DND-41 (cell line): ENCODE measurements around the gene PPP1R1C.

Experiments
- ATAC-seq: fragments of 200-7000 bp; cut with Tn5 transposase; 3 replicates; pipeline ENCODE4 v1.9.1; 2021; ENCODE audit warnings: low read depth; ENCODE audit not compliant: insufficient read depth
- DNase-seq: peaks from one replicate; pipeline ENCODE4 v3.0.0-alpha.2; 2020
- H2AFZ ChIP-seq: 2 replicates; pipeline ENCODE4 v1.6.0; 2012; ENCODE audit warnings: low read depth, low read length
- H3K27ac ChIP-seq: 2 replicates; pipeline ENCODE4 v1.5.1; 2012; ENCODE audit warnings: low read length, inconsistent platforms
- H3K27me3 ChIP-seq: fragments of 200-600 bp; sonication (generic); 2 replicates; pipeline ENCODE4 v1.6.0; 2012; ENCODE audit warnings: low read length, mild to moderate bottlenecking, inconsistent platforms; ENCODE audit not compliant: insufficient read depth, poor library complexity
- H3K36me3 ChIP-seq: 2 replicates; pipeline ENCODE4 v1.5.1; 2012; ENCODE audit warnings: low read length, inconsistent platforms; ENCODE audit not compliant: insufficient read depth
- H3K4me1 ChIP-seq: 2 replicates; pipeline ENCODE4 v1.5.1; 2012; ENCODE audit warnings: mild to moderate bottlenecking, low read length; ENCODE audit not compliant: insufficient read depth
- H3K4me2 ChIP-seq: 2 replicates; pipeline ENCODE4 v1.6.0; 2012; ENCODE audit warnings: mild to moderate bottlenecking, moderate library complexity, low read length, inconsistent platforms; ENCODE audit not compliant: insufficient read depth
- H3K4me3 ChIP-seq, 2 experiments: fragments of 200-600 bp in 1 of 2; shearing (Covaris generic) in 1 of 2; 2 replicates each; pipeline ENCODE4 v1.5.1; 2012 to 2016; ENCODE audit warnings: inconsistent platforms in 2 of 2, low read length in 2 of 2, mild to moderate bottlenecking in 2 of 2, low read depth in 1 of 2, moderate library complexity in 1 of 2
- H3K79me2 ChIP-seq: 2 replicates; pipeline ENCODE4 v1.6.0; 2012; ENCODE audit warnings: low read length, inconsistent platforms; ENCODE audit not compliant: insufficient read depth
- H3K9ac ChIP-seq: 2 replicates; pipeline ENCODE4 v1.6.0; 2012; ENCODE audit warnings: low read depth, mild to moderate bottlenecking, inconsistent platforms, low read length, moderate library complexity
- H3K9me3 ChIP-seq: 2 replicates; pipeline ENCODE4 v1.5.1; 2012; ENCODE audit warnings: low read length, moderate library complexity, mild to moderate bottlenecking, inconsistent platforms; ENCODE audit not compliant: insufficient read depth, severe bottlenecking
- H4K20me1 ChIP-seq: 2 replicates; pipeline ENCODE4 v1.6.0; 2012; ENCODE audit warnings: low read length; ENCODE audit not compliant: insufficient read depth
- EZH2 ChIP-seq: IDR thresholded peaks from 3 replicates; pipeline ENCODE4 v1.6.1; 2012; ENCODE audit warnings: borderline replicate concordance, low read depth, mild to moderate bottlenecking, moderate library complexity, low read length, inconsistent platforms; ENCODE audit not compliant: severe bottlenecking
- TF ChIP-seq, protein P1 (sequence below): IDR thresholded peaks from 2 replicates; pipeline ENCODE4 v1.5.1; 2012; ENCODE audit warnings: borderline replicate concordance, low read length, moderate library complexity, mild to moderate bottlenecking; ENCODE audit not compliant: poor library complexity, severe bottlenecking; ENCODE audit errors: extremely low read depth

The PPP1R1C gene

DNA sequence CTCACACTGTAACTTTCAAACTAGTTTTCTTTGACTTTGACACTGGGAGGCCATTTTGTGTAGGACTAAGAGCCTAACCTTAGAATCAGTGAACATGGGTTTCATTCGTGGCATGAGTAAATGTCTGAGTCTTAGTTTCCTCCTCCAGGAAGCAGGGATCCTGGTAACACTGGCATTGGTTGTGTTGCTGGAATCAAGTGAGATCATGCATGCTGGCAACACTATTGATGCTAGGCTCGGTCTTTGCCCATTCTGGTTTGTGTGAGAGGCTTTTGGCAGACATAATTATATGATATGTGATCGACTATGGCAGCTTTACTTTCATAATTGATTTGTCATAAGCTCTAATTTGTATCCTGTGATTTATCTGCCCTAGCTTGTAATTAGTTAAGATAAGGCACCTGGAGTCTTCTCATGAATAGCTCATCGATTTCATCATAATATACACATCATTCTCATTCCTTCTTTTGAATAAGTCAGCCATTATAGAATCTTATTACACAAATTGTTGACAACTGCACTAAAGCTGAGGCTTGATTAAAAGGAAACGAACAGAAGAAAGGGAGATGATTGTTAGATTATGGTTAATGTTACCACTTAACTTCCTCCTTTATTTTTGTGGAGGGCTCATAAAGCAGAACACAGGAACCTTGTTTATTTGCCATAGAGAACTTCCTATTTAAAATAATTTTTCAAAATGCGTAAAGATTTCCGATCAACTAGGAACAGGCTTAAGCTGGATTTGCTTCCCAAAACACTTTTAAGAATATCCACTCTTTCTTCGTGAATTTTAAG lies 12.6 kb downstream of the PPP1R1C start:
- Histone ChIP-seq H3K4me3 (no peak overlapping the region), H3K9me3 (no peaks in the 10 kb centered on the region), H2AFZ (no peak overlapping the region), H3K27me3 (no peaks in the 10 kb centered on the region), H3K4me2 (no peak overlapping the region), H3K79me2 (no peaks in the 10 kb centered on the region), H3K27ac (no peak overlapping the region), H4K20me1 (no peaks in the 10 kb centered on the region), H3K36me3 (no peaks in the 10 kb centered on the region), H3K9ac (no peak overlapping the region), H3K4me1 (0 out of 2 replicates have a peak, but pooled peaks cover 5% of the 10 kb centered on the region)
- TF ChIP-seq, protein P1, sequence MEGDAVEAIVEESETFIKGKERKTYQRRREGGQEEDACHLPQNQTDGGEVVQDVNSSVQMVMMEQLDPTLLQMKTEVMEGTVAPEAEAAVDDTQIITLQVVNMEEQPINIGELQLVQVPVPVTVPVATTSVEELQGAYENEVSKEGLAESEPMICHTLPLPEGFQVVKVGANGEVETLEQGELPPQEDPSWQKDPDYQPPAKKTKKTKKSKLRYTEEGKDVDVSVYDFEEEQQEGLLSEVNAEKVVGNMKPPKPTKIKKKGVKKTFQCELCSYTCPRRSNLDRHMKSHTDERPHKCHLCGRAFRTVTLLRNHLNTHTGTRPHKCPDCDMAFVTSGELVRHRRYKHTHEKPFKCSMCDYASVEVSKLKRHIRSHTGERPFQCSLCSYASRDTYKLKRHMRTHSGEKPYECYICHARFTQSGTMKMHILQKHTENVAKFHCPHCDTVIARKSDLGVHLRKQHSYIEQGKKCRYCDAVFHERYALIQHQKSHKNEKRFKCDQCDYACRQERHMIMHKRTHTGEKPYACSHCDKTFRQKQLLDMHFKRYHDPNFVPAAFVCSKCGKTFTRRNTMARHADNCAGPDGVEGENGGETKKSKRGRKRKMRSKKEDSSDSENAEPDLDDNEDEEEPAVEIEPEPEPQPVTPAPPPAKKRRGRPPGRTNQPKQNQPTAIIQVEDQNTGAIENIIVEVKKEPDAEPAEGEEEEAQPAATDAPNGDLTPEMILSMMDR, result no peak
- TF ChIP-seq EZH2, result no peak
- ATAC-seq, result no peak
- no peak for DNase-seq

DNA sequence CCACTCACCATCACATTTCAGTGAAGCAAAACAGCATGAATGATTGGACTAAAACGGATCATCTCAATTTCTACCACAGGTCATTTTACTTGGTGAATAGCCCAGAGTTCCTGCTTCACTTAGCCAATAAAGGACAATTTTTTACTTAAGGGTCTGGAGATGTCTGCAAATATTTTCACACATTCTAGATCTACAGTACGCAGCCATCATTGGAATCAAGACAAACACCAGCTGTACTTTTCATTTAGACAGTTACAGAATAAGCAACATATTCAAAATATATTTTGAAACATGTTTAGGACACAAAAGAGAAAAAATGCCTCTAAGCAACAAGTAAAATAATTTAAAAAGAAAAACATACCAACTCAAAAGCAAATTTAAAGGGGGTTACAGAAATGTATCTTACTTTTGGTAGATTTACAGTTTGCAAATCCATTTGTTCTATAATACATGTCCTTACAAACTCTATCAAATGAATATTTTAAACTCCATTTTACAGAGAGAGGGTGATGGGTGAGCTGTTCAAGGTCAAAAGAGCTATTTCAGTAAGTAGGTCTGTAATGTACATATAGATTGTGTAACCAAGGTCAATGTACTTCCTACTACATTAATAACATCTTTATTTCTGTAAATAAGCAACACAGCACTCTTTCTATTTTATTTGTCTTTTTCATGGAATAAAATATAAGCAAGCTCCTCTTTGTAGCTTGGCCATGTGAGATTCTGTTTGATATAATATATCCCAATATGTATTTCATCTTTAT lies 13.4 kb downstream of the PPP1R1C start:
- no peaks in the 10 kb centered on the region for H3K36me3 ChIP-seq
- H3K4me2 ChIP-seq, result no peak overlapping the region
- no peaks in the 10 kb centered on the region for H3K27me3 ChIP-seq
- no peaks in the 10 kb centered on the region for H4K20me1 ChIP-seq
- TF ChIP-seq, protein P1, result no peak
- TF ChIP-seq EZH2, result no peak
- no peak overlapping the region for H3K9ac ChIP-seq
- no peaks in the 10 kb centered on the region for H3K79me2 ChIP-seq
- no peaks in the 10 kb centered on the region for H3K9me3 ChIP-seq
- no peak overlapping the region for H3K4me3 ChIP-seq
- no peak overlapping the region for H2AFZ ChIP-seq
- no peak overlapping the region for H3K27ac ChIP-seq
- DNase-seq (no peak), ATAC-seq (no peak)
- H3K4me1 ChIP-seq, result 0 out of 2 replicates have a peak, but pooled peaks cover 5% of the 10 kb centered on the region

DNA sequence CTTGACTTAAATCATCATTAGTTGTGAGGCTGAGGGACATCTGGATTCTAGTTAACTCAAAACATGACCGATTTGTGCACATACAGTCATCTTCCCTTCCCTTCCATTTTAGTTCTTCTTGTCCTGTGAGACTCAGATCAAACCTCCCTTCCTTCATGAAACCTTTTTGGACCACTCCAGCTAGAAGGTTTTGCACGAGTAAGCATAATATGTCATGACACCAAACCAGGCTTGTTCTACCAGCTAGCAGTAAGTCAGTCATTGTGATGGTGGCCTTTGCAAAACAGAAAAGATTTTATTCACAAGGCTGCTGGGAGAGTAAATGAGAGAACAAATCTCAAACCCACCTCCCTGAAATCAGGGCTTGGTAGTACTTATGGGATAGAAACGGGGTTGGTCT lies 14.3 kb downstream of the PPP1R1C start:
- no peaks in the 10 kb centered on the region for H3K79me2 ChIP-seq
- no peak overlapping the region for H3K4me2 ChIP-seq
- no peaks in the 10 kb centered on the region for H3K36me3 ChIP-seq
- H3K4me1 ChIP-seq, result 0 out of 2 replicates have a peak, but pooled peaks cover 5% of the 10 kb centered on the region
- no peak for DNase-seq
- no peaks in the 10 kb centered on the region for H3K9me3 ChIP-seq
- no peak overlapping the region for H3K4me3 ChIP-seq
- H3K9ac ChIP-seq, result no peak overlapping the region
- no peaks in the 10 kb centered on the region for H3K27me3 ChIP-seq
- ATAC-seq, result no peak
- TF ChIP-seq EZH2, result no peak
- H4K20me1 ChIP-seq, result no peaks in the 10 kb centered on the region
- H3K27ac ChIP-seq, result no peak overlapping the region
- no peak overlapping the region for H2AFZ ChIP-seq

DNA sequence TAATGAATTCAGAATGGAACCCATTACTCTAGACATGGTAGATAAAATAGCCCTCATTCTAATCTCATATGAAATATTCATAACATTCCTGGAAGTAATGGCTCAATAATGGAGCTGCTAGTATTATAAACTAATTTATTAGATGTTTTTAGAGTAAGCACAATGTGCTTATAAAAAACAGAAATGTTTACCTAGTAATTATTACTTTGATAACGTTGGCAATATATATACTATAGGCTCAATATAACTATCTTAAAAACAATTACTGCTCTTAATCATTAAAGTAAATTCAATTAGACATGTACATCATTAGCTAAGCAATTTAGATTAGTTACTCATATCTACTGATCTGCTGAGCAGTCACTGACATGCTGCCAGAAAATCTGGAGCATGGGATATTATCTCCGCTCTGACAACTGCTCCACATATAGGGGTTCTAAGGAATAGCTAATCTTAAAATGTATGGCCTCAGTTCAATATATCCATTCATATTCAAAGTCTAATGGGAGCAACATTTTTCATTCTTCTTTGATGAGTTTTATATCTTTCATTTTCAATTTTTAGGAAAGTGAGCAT lies 19.4 kb downstream of the PPP1R1C start:
- Histone ChIP-seq H3K4me3 (no peak overlapping the region), H3K9me3 (no peaks in the 10 kb centered on the region), H3K4me2 (no peak overlapping the region), H3K4me1 (no peaks in the 10 kb centered on the region), H3K36me3 (no peaks in the 10 kb centered on the region), H3K9ac (no peak overlapping the region), H3K79me2 (no peaks in the 10 kb centered on the region), H3K27me3 (no peaks in the 10 kb centered on the region), H2AFZ (no peak overlapping the region), H4K20me1 (no peaks in the 10 kb centered on the region), H3K27ac (no peak overlapping the region)
- DNase-seq (no peak), ATAC-seq (no peak)
- TF ChIP-seq, protein P1, result no peak
- TF ChIP-seq EZH2, result no peak
